ENCODE data around the gene SLC10A1. TPM values are rescaled to one million over a fixed set of nuclear protein-coding genes. Genes with fewer than 3 reads are reported as not detected.

Gene SLC10A1
- total and polyA plus RNA-seq, 2 donors (not counting 1 experiment from before 2014, with no cell fraction given) = not detected

GRCh38 chr14:69839661-69840060 lies 42.6 kb upstream of the SLC10A1 start:
- ATAC-seq (ENCODE audit: low read depth) = no peak

GRCh38 chr14:69838881-69839416 lies 41.9 kb upstream of the SLC10A1 start:
- H3K4me3 Mint-ChIP-seq = no peak overlapping the region
- no CpG with 5 or more reads among the region's 3 CpGs for WGBS (ENCODE audit: insufficient coverage)
- H3K4me1 ChIP-seq (ENCODE audit: control insufficient read depth in 2 of 2, insufficient read depth in 2 of 2, low read length in 2 of 2) = no peaks in the 10 kb centered on the region
- no peaks in the 10 kb centered on the region for H3K4me1 Mint-ChIP-seq
- no peaks in the 10 kb centered on the region for H3K9me3 Mint-ChIP-seq (ENCODE audit: insufficient read depth)
- H4K20me1 ChIP-seq (ENCODE audit: control insufficient read depth, insufficient read depth, low read length, poor library complexity, severe bottlenecking) = no peaks in the 10 kb centered on the region
- no peak overlapping the region for H3K4me2 ChIP-seq (replicated peaks; ENCODE audit: low read depth, low read length, poor library complexity, severe bottlenecking)
- intact Hi-C loops (cut with micrococcal nuclease) = no loop called here
- H3K9me3 ChIP-seq (ENCODE audit: control extremely low read depth in 1 of 3, control insufficient read depth in 2 of 3, insufficient read depth in 1 of 3, low read length in 2 of 3) = no peaks in the 10 kb centered on the region
- ChIA-PET POLR2A (no interaction called here), CTCF (no interaction called here)
- no peak overlapping the region for H3K9ac ChIP-seq (ENCODE audit: low read length)
- no peak overlapping the region for H3K27ac ChIP-seq (ENCODE audit: low read length in 2 of 2)
- no peaks in the 10 kb centered on the region for H3K79me2 ChIP-seq (ENCODE audit: control insufficient read depth, insufficient read depth, low read length)
- ATAC-seq (ENCODE audit: low read depth) = no peak
- H3K27ac Mint-ChIP-seq = no peak overlapping the region
- no peak overlapping the region for H3K4me3 ChIP-seq (ENCODE audit: control extremely low read depth in 1 of 5, extremely low read depth in 1 of 5, insufficient read depth in 1 of 5, low read depth in 2 of 5, low read length in 4 of 5)
- no peak overlapping the region for H2AFZ ChIP-seq (ENCODE audit: insufficient read depth, low read depth, low read length, poor library complexity, severe bottlenecking)
- TF ChIP-seq CTCF (IDR thresholded peaks at IDR 0.05) (no peak), EZH2 (IDR thresholded peaks at IDR 0.05; ENCODE audit: borderline replicate concordance, insufficient read depth, low read depth, low read length, poor library complexity, severe bottlenecking) (no peak)
- DNase-seq = no peak
- H3K36me3 ChIP-seq (replicated peaks in 1 of 2; ENCODE audit: control extremely low read depth in 1 of 2, control insufficient read depth in 1 of 2, extremely low read depth in 1 of 2, insufficient read depth in 2 of 2, low read length in 1 of 2) = no peaks in the 10 kb centered on the region
- peaks cover 19% of the 10 kb centered on the region for H3K27me3 Mint-ChIP-seq
- H3K27me3 ChIP-seq (replicated peaks in 1 of 4; ENCODE audit: control extremely low read depth in 1 of 4, control insufficient read depth in 3 of 4, insufficient read depth in 4 of 4, low read length in 3 of 4) = peaks cover 0 to 26% (median 7%) of the 10 kb centered on the region in 4 experiments

More at GRCh38 chr14:69839661-69840060, 42.6 kb upstream of the SLC10A1 start:
- peaks cover 19% of the 10 kb centered on the region for H3K27me3 Mint-ChIP-seq
- Histone ChIP-seq H3K79me2 (ENCODE audit: control insufficient read depth, insufficient read depth, low read length) (no peaks in the 10 kb centered on the region), H4K20me1 (ENCODE audit: control insufficient read depth, insufficient read depth, low read length, poor library complexity, severe bottlenecking) (no peaks in the 10 kb centered on the region), H3K27ac (ENCODE audit: low read length in 2 of 2) (no peak overlapping the region), H3K27me3 (replicated peaks in 1 of 4; ENCODE audit: control extremely low read depth in 1 of 4, control insufficient read depth in 3 of 4, insufficient read depth in 4 of 4, low read length in 3 of 4) (peaks cover 0 to 26% (median 7%) of the 10 kb centered on the region in 4 experiments), H2AFZ (ENCODE audit: insufficient read depth, low read depth, low read length, poor library complexity, severe bottlenecking) (no peak overlapping the region), H3K4me2 (replicated peaks; ENCODE audit: low read depth, low read length, poor library complexity, severe bottlenecking) (no peak overlapping the region), H3K4me1 (ENCODE audit: control insufficient read depth in 2 of 2, insufficient read depth in 2 of 2, low read length in 2 of 2) (no peaks in the 10 kb centered on the region), H3K36me3 (replicated peaks in 1 of 2; ENCODE audit: control extremely low read depth in 1 of 2, control insufficient read depth in 1 of 2, extremely low read depth in 1 of 2, insufficient read depth in 2 of 2, low read length in 1 of 2) (no peaks in the 10 kb centered on the region), H3K4me3 (ENCODE audit: control extremely low read depth in 1 of 5, extremely low read depth in 1 of 5, insufficient read depth in 1 of 5, low read depth in 2 of 5, low read length in 4 of 5) (no peak overlapping the region), H3K9me3 (ENCODE audit: control extremely low read depth in 1 of 3, control insufficient read depth in 2 of 3, insufficient read depth in 1 of 3, low read length in 2 of 3) (no peaks in the 10 kb centered on the region), H3K9ac (ENCODE audit: low read length) (no peak overlapping the region)
- no peaks in the 10 kb centered on the region for H3K4me1 Mint-ChIP-seq
- H3K4me3 Mint-ChIP-seq = no peak overlapping the region
- CTCF ChIA-PET = no interaction called here
- WGBS (ENCODE audit: insufficient coverage) = 92% methylated on average over 1 of the region's 3 CpGs
- no peak for TF ChIP-seq CTCF (IDR thresholded peaks at IDR 0.05)
- intact Hi-C loops (cut with micrococcal nuclease) = no loop called here
- no peaks in the 10 kb centered on the region for H3K9me3 Mint-ChIP-seq (ENCODE audit: insufficient read depth)
- H3K27ac Mint-ChIP-seq = no peak overlapping the region
- DNase-seq = no peak
- POLR2A ChIA-PET = no interaction called here
